HG02588 (cell line): ENCODE data around the gene EPHB6.
A peak's percentile ranks its signal among the peaks of the same experiment; 100 is the strongest.

Source experiments
- ATAC-seq: cut with Tn5 transposase; IDR thresholded peaks from one replicate; pipeline ENCODE4 v1.9.1; 2021; ENCODE audit warnings: mild to moderate bottlenecking, moderate library complexity; ENCODE audit not compliant: unreplicated experiment

EPHB6 gene

DNA sequence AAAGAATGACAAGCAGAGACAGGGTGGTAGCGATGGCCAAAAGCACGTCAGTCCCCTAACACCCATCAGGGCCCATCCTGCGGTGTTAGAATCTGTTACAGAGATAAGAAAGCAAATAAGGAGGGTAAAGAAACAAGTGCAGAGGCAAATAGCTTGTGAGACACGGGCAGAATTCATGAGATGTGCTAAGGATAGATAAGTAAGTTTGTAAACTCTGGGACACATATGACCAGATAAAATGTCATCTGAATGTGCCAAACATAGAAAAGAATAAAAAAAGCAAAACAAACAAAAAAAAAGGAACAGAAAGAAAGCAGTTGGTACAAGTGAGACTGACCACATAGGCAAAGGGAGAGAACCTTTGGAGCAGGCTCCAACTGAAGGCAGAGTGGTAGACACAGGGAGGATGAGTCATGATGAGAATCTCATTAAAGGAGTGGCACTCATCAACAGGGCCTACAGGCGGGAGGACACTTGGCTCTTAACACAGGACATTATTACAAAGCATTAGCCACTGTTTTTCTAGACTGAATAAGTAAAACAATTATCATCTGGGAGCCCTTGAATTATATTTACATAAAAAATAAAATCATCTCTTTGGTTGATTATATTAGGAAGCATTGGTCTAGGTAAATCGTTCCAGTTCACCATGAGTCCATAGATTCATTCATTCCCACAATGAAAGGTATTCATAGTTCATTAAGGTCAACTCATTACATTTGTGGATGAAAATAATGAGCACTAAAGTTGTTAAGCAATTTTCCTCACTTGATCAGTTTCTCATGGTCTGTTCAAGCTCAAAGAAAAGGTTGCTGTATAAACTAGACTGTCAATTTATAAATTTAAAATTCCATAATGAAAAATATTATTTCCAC lies 21.5 kb upstream of the EPHB6 start:
- peak; percentile 86 for ATAC-seq

DNA sequence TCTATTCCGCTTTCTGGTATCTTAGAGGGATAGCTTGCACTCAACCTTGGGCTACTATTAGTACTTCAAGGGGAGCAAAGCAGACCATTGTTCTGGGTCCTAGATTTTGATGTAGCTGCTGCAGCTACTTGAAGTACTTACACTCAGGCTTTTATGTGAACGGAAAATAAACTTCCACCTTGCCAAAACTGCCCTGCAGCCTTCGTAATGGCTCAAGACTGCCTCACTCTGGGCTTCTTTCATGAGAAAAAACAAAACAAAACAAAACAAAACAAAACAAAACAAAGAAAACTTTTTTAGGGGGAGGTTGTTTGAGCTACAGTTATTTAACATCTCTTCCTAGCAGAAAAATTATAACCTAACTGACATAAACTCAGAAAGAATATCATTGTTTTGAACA lies 19.4 kb upstream of the EPHB6 start:
- no peak for ATAC-seq

DNA sequence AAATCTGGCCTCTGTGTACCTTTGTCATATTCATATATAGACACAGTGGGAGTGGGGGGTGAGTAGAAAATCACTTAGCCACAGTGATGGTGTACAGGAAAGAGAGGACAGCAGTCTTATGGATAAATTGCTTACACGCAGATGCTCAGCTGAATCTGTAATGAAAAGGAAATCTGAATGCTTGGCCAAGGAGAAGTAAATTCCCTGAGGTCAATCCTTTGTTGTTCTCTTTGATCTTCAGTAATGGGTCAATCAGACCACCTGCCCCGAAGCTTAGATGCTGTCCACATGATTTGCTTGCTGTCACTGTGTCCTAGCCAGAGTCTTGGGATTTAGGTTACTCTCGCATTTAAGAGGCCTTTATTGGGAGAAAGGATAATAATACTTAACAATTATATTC lies 18.4 kb upstream of the EPHB6 start:
- no peak for ATAC-seq

DNA sequence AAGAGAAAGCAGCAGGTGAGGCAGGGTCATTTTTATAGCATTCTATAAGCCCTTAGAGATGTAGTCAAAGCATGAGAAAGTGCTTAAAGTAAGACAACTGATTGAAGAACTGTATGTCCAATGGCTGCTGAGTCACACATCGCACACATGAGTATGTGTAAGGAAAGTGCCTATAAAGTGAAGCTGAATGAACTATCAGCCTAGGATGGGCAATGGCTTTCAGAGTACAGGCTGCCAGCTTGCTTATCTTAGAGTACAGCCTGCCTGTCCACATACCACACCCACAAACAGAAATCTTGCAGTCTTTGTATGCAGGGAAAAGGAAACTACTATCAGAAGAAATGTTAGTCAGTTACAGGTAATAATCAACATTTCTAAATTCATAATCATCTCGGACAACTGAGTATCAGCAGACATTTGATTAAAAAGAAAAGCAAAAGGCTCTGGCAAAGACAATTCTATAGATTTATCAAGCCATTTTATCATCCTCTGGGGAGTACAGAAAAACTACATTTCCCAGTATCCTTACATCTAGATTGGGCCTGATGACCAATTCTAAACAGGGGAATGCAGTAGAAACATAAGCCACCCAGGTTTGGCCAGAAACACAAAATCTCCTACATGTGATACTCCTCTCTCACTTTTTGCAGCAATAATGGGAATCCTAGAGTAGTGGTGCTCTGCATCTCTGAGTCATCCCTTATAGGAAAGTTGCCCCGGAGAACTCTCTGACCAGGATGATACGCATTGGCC lies 16.2 kb upstream of the EPHB6 start:
- no peak for ATAC-seq

DNA sequence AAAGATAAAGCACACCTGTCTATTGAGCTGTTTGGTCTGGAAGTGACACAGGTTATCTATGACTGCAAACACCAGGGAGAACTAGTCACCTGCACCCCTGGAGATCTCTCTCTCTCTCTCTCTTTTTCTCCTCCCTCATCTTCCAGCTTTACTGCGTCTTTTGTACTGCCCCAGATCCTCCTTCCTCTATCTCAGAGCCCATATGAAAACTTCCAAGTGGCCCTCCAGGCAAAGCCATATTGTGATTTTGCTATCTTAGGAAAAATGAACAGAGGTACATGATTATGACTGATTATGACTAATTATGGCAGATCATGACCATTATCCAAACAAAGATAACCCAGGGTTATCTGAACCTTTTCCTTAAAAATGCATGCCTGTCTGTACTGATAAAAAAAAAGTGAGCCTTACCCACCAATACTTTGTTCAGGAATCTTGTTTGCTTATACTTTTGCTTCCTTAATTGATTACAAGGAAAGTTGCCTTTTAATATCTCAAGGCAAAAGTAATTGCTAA lies 12.6 kb upstream of the EPHB6 start:
- no peak for ATAC-seq

DNA sequence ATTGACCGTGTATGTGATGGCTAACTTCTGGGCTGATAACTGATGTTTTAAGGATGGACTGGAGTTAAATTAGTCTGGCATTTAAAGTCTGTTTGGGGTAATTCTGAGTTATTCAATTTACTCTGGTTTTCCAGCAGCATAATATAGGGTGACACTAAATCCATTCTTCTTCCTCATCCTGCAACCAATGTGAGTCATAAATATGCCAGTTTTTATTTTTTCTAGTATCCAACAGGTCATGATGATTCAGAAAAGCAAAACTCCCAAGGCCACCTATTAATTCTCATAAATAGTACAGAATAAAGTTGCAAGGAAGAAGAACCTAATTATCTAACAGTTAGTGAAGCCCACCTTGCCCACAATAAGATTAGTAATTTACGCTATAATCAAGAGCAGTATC lies 7.5 kb upstream of the EPHB6 start:
- no peak for ATAC-seq

DNA sequence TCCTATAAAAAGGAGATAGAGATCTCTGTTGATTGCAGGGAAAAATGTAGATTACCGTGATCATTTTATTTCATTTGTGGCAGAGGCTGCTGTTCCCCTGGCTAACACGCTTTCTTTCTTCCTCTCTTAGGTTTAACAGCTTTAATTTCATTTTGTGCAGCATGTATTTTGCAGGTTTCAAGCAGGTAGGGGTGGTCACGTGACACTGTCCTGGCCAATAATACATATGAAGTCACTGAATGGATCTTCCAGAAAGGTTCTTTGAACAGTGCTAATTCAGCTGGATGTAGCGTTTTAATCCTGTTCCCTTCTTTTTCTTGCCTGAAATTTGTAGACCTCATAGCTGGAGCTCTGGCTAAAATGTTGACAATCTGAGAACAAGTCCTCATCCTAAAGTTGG lies 3.6 kb upstream of the EPHB6 start:
- ATAC-seq, result no peak

DNA sequence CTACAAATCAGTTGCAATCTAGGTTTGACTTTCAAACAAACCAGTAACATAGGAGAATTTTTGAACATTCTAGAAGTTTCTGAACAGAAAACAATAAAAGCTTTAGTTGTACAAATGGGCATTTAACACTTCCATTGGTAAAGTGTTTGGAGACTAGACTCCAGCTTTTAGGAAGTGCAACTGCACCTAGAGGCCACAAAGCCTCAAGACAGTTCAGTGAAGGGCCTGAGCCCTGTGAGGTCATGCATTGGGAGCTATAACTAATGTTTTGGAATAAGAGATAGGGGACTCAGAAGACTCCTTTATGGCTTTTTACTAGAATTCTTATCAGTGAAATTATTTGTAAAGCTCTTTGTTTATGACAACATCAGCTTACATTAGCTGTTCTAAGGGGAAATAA lies 3.0 kb upstream of the EPHB6 start:
- no peak for ATAC-seq

DNA sequence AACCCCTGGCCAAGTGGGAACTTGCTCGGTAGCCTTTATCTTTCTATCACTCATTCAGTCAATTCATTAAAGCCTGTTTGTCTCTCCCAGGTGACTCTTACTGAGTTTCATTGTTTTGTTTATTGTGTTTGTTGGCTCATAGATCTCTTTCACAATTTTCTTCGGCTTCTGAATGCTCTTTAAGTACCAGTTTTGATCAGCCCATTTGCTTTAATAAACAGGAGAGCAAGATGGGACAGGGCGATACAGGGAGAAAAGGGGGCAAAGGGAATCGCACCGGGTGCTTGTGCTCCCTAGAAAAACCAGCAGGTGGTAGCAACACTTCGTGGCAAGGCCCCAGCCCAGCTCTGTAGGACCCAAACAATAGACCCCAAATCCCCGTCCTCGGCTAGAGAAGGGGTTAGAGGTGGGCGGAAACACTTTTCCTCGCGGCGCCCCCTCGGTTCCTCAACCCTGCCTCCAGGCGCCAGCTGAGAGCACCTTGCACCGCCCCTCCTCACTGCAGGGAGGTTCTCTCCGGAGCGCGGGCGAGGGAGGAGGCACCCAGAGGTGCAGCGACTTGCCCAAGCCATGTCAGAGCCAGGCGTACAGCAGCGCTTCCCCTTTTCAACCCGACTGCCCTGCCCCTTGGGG lies 1.0 kb upstream of the EPHB6 start:
- ATAC-seq, result peak; percentile 80

DNA sequence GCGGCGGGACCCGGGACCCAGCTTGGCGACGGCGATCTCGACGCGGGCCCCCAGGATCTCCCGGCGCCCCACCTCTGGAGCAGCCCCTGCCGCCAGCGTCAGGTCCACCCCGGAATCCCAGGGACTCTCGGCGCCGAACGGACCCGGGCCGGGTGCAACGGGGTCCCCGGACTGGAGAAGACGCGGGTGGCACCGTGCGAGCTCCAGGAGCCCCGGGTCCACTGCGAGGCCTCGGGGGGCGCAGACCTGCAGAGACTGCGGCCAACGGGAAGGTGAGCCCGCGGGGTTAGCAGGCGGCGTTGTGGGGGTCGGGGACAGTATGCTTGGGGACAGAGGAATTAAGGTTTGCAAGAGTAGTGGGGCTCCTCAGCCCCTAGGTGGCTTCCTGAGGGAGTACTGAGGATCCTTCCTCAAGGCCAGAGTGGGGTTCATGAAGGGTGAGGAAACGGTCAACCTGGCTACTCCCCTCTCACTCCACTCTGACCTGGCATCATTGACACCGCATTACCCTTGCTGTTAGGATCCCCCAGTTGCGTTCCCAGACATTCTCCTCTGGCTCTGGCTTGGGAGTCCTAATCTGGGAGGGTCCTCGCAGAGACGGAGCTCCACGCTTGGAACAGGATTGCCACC lies 353 bp downstream of the EPHB6 start:
- no peak for ATAC-seq

DNA sequence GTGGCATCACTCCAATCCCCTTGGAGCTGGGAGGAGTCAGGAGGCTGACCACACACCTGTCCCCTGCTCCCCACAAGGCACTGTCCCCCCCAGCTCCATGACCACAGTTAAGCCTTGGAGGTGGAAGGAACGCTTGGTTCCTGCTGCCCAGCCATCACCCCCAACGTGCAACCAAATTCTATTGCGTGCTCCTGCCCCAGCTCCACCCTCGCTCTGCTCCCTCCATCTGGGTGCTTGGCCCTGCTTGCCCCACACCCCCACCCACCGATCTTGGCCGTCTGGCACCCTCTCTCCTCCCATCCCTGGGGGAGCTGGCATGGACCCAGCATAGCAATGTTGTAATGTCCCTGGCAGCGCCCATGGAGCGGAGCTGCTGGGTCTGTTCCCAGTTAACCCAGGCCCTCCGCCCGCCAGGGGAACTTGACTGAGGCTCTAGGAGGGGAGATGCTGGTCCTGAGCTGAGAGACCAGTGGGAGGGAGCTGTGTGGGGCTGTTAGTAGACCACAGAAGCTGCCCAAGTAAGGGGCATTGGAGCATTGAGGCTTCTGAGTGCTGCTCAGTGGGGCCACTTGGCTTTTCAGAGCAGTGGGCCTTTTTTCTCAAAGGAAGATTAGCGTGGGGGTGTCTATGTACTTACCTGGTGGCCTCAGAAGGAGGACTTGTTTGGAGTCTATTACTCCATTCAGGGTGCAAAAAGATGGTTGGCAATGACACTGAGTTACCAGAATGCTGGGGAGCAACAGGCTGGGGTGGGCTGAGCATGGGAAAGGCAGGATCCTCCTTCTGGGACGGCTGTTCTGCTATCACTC lies 1.1 kb downstream of the EPHB6 start:
- no peak for ATAC-seq

DNA sequence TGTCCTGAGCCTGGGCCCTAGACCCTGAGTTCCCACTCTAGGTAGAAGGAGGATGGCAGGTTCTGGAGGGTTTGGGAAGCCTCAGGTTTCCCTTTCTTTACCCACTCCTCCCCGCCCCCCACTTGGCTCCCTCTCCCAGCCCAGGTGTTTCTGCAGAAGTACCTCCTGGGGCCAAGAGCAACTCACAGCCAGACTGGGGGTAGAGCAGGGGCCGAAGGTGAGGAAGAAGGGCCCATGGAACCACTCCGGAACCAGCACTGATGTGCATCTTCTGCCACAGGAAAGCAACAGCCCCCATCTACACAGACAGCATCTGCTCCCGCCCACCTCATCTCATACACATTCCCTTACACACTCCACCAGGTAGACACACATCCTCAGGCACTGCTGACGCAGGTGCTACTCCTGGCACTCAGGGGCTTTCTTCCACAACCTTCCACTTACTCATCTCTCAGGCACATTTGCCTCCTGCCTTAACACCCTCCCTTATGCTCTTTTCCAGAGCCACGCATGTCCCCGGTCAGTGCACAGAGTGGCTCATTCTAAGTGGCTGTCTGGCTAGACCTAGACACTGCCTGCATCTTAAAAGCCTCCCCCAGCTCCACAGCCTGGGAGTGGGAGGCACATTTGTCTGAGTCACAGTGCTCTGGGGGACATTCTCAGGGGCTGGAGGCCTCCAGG lies 1.8 kb downstream of the EPHB6 start:
- ATAC-seq, result no peak

DNA sequence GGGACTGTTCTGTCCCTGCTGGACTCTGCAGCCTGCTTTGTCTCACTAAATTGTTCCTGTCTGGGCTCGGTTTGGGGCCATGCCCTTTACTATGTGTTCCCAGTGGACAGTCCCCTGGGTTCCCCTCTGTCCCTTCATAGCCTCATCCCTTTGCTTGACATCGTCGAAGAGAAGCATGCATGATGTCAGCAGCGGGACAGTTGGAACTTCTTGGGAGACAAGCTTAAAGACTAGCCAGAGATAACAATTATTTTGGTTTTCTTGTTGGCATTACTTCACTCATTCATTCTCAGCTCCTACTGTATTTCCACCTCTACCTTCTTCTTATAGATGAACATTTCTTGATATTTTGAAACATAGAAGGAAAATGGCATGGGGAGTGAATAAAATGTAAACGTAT lies 2.7 kb downstream of the EPHB6 start:
- no peak for ATAC-seq

DNA sequence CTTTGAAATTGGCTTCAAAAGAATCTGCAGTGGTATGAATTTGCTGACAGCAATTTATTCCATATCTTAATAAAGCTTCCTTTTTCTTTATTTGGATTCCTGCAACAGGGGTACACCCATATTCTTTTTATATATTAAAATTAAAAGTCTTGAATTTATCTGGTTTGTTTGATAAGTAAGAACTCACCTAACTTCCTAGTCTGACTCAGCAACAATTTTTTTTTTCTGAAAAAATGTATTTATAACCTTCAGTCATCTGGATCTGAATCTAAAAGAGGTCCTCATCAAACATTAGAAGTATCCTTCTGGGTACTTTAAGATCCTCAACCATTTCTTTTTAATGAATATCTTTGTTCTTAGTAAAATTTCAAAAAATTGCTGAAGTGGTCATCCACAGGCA lies 4.5 kb downstream of the EPHB6 start:
- no peak for ATAC-seq

DNA sequence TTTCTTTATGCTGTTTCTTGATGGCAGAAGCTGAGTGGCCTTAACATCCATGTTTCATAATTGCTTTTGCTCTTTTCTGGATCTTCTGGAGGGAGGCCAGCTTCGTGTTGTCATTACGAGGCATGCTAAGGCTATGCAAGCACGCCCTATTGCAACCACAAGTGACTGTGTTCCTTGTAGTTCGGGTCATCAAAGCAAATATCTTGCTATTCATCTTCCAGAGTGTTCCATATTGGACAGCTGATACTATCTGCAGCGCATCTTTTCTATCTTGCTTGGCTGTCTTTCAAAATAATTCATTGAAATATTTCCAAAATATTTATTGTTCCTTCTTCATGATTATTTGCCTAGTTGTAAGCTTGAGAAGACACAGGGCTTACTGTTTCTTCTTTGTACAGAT lies 5.0 kb downstream of the EPHB6 start:
- ATAC-seq, result no peak

DNA sequence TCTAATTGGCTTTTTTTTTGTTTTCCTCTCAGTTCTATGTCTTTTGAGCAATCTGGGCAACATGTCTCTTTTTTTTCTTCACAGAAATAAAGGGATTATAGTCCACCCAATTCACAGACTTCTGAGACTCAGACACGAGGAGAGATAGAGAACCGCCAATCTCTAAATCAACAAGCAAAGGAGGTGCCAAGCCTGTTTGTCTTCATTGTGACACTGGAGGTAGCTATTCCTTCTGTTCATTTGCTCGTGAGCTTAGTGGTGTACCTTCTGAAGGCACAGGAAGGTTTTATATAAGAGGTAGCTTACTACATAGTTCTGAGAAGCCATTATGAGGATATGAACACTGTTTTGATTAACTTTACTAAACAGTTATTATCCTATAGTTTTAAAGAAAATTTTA lies 6.1 kb downstream of the EPHB6 start:
- ATAC-seq, result no peak

DNA sequence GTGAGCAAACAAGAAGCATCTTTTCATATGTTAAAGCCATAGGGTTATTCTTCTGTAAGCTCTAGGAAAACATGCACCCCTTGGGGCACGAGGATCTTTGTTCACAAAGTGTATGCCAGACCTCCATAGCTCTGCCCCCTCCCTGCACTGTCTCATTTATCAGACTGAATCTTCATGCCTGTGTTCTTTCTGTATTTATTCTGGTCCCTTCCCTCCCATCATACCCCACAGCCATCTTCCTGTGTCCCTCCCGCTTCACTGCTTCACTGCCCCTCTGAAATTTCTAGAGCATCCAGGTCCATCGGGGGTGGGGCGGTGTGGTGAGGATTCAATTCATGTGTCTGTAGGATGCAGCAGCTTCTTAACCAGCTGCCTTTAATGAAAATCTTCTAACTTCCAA lies 7.5 kb downstream of the EPHB6 start:
- no peak for ATAC-seq

DNA sequence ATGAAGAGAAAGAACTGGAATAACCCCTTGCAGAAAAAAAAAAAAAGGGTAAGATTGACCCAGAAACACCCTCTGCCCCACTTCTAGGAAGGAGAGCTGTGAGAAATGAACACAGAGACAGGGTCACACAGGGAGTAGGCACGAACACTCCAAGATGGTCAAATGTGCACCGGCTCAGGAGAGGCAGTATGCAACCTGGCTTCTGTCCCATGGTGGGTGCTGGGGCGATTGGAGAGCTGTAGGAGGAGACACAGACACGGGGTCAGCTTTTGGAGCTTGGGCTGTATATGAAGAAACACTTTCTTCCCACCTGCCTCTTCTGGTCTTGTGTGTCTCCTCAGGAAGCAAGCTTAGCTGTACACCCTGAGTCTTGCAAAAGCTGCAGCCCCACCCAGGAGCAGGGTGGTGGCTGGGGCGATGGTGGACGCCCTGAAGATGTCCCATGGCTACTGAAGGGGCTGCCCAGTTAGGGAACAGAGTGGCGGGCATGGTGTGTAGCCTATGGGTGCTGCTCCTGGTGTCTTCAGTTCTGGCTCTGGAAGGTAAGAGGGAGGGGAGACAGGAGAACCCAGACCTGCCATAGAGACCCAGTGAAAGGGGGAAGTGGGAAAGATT lies 8.0 kb downstream of the EPHB6 start:
- ATAC-seq, result no peak

DNA sequence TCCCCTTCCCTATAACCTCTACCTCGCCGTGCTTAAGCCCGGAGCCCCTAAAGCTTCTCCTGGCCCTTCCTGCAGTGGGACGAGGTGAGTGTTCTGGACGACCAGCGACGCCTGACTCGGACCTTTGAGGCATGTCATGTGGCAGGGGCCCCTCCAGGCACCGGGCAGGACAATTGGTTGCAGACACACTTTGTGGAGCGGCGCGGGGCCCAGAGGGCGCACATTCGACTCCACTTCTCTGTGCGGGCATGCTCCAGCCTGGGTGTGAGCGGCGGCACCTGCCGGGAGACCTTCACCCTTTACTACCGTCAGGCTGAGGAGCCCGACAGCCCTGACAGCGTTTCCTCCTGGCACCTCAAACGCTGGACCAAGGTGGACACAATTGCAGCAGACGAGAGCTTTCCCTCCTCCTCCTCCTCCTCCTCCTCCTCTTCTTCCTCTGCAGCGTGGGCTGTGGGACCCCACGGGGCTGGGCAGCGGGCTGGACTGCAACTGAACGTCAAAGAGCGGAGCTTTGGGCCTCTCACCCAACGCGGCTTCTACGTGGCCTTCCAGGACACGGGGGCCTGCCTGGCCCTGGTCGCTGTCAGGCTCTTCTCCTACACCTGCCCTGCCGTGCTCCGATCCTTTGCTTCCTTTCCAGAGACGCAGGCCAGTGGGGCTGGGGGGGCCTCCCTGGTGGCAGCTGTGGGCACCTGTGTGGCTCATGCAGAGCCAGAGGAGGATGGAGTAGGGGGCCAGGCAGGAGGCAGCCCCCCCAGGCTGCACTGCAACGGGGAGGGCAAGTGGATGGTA lies 9.2 kb downstream of the EPHB6 start:
- ATAC-seq, result no peak
